OCI-LY7 (cell line): ENCODE results near the gene PDCD11. TPM values are rescaled to one million over a fixed set of nuclear protein-coding genes. Genes with fewer than 3 reads are reported as not detected.
A peak's percentile ranks its signal among the peaks of the same experiment; 100 is the strongest.

Experiments
- Bru-seq: library from RNA; stranded (reverse); fragments of 400-500 nt; gene quantifications from one replicate; lab custom pipeline; 2021; lab: Mats Ljungman, UMichigan
- BruChase-seq, 2 experiments: library from RNA; stranded (reverse); fragments of 400-500 nt; gene quantifications; one replicate each; lab custom pipeline; 2021; lab: Mats Ljungman, UMichigan
- BruUV-seq: library from RNA; stranded (reverse); fragments of 400-500 nt; replicated peaks from 2 replicates; lab custom pipeline; 2021; lab: Mats Ljungman, UMichigan
- CTCF ChIA-PET: fragments of 300-600 bp; sonication (Branson Sonifier 250); formaldehyde crosslinking; loops from one replicate; lab custom pipeline; 2022; ENCODE audit warnings: antibody characterized with exemption; ENCODE audit not compliant: unreplicated experiment; lab: Charles Lee
- POLR2A ChIA-PET: fragments of 300-600 bp; sonication (Branson Sonifier 250); formaldehyde crosslinking; loops from one replicate; lab custom pipeline; 2022; ENCODE audit warnings: antibody characterized with exemption; lab: Charles Lee
- DNase-seq: peaks from one replicate; pipeline ENCODE4 v3.0.0-alpha.2; 2015; ENCODE audit warnings: low spot score
- H2AFZ ChIP-seq: fragments of 200-600 bp; sonication (generic), shearing (Covaris generic); 2 replicates; pipeline ENCODE4 v1.6.1; 2014; ENCODE audit warnings: mild to moderate bottlenecking, antibody characterized with exemption, low read length, moderate library complexity
- H3K27ac ChIP-seq: fragments of 200-600 bp; sonication (generic); 2 replicates; pipeline ENCODE4 v1.5.1; 2014; ENCODE audit warnings: mixed run types, low read depth, mild to moderate bottlenecking, moderate library complexity, low read length, inconsistent platforms; ENCODE audit not compliant: poor library complexity, severe bottlenecking
- H3K36me3 ChIP-seq: fragments of 200-600 bp; sonication (generic); 2 replicates; pipeline ENCODE4 v1.6.1; 2014; ENCODE audit warnings: mild to moderate bottlenecking, antibody characterized with exemption, low read length, moderate library complexity, mixed read lengths; ENCODE audit not compliant: insufficient read depth
- H3K4me1 ChIP-seq: fragments of 200-600 bp; sonication (generic); 2 replicates; pipeline ENCODE4 v1.5.1; 2014; ENCODE audit warnings: mild to moderate bottlenecking, low read length; ENCODE audit not compliant: insufficient read depth, poor library complexity, severe bottlenecking
- H3K4me2 ChIP-seq: fragments of 200-600 bp; sonication (generic); 2 replicates; pipeline ENCODE4 v1.6.1; 2014; ENCODE audit warnings: mild to moderate bottlenecking, low read length
- H3K4me3 ChIP-seq: fragments of 200-600 bp; sonication (generic); 2 replicates; pipeline ENCODE4 v1.5.1; 2014; ENCODE audit warnings: mild to moderate bottlenecking, low read depth, low read length; ENCODE audit not compliant: poor library complexity, severe bottlenecking
- H3K79me2 ChIP-seq: fragments of 200-600 bp; sonication (generic); 2 replicates; pipeline ENCODE4 v1.6.1; 2016; ENCODE audit warnings: low read depth, mild to moderate bottlenecking, low read length, moderate library complexity, mixed read lengths; ENCODE audit not compliant: insufficient read depth
- H3K9me2 ChIP-seq: fragments of 200-600 bp; sonication (generic); 2 replicates; pipeline ENCODE4 v1.6.1; 2016; ENCODE audit warnings: mild to moderate bottlenecking, low read length, mixed read lengths; ENCODE audit not compliant: insufficient read depth
- H3K9me3 ChIP-seq: fragments of 200-600 bp; sonication (generic); 2 replicates; pipeline ENCODE4 v1.6.1; 2014; ENCODE audit warnings: mild to moderate bottlenecking, mixed run types, low read length, mixed read lengths
- H4K20me1 ChIP-seq: fragments of 200-600 bp; sonication (generic); 2 replicates; pipeline ENCODE4 v1.6.1; 2014; ENCODE audit warnings: mild to moderate bottlenecking, antibody characterized with exemption, low read length, moderate library complexity, mixed read lengths; ENCODE audit not compliant: insufficient read depth
- EZH2phosphoT487 ChIP-seq: fragments of 200-600 bp; sonication (generic); IDR thresholded peaks from 2 replicates; pipeline ENCODE4 v1.6.1; 2018; ENCODE audit warnings: low read depth, borderline replicate concordance, mild to moderate bottlenecking, mixed run types, antibody characterized with exemption, low read length, moderate library complexity, mixed read lengths
- intact Hi-C: fragments of 100-400 bp; cut with micrococcal nuclease; formaldehyde crosslinking; loops from one replicate; pipeline ENCODE4 v1.10.0; 2022; ENCODE audit not compliant: unreplicated experiment
- long read RNA-seq: library from polyadenylated mRNA; stranded (forward); transcript quantifications from one replicate; pipeline ENCODE4 v2.0.0, GENCODE V29; 2022
- total RNA-seq, 2 experiments: library from RNA; depleted of rRNA in 1 of 2; stranded (reverse); fragments of >200 nt in 1 of 2; shearing (Covaris generic) in 1 of 2; gene quantifications; 2 replicates each; pipeline ENCODE4 v1.2.3, GENCODE V29; 2014 to 2022
- TF ChIP-seq, protein P1 (sequence below): fragments of 200-600 bp; sonication (generic); conservative IDR thresholded peaks from 2 replicates; pipeline ENCODE4 v1.5.1; 2014; ENCODE audit warnings: mild to moderate bottlenecking, antibody characterized with exemption, low read length, moderate library complexity, mixed read lengths

PDCD11 gene, protein sequence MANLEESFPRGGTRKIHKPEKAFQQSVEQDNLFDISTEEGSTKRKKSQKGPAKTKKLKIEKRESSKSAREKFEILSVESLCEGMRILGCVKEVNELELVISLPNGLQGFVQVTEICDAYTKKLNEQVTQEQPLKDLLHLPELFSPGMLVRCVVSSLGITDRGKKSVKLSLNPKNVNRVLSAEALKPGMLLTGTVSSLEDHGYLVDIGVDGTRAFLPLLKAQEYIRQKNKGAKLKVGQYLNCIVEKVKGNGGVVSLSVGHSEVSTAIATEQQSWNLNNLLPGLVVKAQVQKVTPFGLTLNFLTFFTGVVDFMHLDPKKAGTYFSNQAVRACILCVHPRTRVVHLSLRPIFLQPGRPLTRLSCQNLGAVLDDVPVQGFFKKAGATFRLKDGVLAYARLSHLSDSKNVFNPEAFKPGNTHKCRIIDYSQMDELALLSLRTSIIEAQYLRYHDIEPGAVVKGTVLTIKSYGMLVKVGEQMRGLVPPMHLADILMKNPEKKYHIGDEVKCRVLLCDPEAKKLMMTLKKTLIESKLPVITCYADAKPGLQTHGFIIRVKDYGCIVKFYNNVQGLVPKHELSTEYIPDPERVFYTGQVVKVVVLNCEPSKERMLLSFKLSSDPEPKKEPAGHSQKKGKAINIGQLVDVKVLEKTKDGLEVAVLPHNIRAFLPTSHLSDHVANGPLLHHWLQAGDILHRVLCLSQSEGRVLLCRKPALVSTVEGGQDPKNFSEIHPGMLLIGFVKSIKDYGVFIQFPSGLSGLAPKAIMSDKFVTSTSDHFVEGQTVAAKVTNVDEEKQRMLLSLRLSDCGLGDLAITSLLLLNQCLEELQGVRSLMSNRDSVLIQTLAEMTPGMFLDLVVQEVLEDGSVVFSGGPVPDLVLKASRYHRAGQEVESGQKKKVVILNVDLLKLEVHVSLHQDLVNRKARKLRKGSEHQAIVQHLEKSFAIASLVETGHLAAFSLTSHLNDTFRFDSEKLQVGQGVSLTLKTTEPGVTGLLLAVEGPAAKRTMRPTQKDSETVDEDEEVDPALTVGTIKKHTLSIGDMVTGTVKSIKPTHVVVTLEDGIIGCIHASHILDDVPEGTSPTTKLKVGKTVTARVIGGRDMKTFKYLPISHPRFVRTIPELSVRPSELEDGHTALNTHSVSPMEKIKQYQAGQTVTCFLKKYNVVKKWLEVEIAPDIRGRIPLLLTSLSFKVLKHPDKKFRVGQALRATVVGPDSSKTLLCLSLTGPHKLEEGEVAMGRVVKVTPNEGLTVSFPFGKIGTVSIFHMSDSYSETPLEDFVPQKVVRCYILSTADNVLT (N-terminal part only)
- total RNA-seq (2014; rRNA removed; shearing (Covaris generic)), result 54.5 and 62.9 TPM in 2 replicates
- total RNA-seq (2022), result 64.4 and 68.4 TPM in 2 replicates
- percentile 82 among the genes with signal in this experiment for Bru-seq, nascent RNA
- percentile 88 among the genes with signal in this experiment for BruChase-seq, experiment 1, labeled RNA remaining after a 6-hour chase
- BruChase-seq, experiment 2, labeled RNA remaining after a 2-hour chase, result percentile 87 among the genes with signal in this experiment
- long read RNA-seq, full-length matches to known transcripts, result 42 of 89 reads
- long read RNA-seq, partial matches to known transcripts, result 35 of 89 reads
- long read RNA-seq, other reads (novel, unspliced or antisense), result 12 of 89 reads

DNA sequence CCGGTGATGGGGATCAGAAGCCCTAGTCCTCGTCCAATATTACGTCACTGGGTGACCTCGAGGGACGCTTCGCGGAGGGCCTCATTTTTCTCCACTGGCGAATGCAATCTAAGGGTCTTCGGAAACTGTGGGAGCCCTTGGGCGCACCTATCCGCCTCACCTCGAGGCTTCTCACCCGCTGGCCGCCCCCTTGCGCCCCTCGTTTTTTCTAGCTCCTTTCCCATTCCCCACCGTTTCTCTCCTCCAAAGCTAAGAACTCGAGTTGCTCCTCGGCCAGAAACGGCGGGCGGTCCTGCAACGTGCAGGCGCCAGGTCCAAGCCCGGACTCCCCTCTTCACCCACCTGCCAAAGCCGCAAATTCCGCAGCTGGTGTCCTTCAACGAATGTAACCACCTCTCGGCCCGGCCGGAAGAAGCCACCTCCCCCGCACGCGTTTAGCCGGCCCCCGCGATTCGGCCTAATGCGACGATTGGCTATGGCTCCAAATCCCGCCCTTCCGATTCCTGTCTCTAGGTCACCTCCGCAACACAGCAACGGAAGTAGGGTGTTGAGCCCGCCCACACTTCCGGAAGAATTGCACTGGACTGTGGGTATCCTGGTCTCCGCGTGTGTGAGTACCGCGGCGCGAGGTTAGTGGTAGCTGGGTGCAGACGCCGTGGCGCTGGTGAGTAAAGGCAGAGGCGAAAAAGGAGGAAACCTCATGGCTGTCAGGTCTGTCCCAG lies at the start of gene PDCD11, which contains the start of gene ATP5MK:
PDCD11 (plus strand) TSS at position 560 of the 722 bp plus-strand sequence. CDS start 1,801 bp downstream, outside the sequence.
ATP5MK (minus strand) TSS at position 409 of the 722 bp plus-strand sequence. CDS start 4,018 bp downstream, outside the sequence.
- H4K20me1 ChIP-seq, result peaks cover 11% of the 10 kb centered on the region; the same call in 1 of the 2 replicates
- H3K36me3 ChIP-seq, result peaks cover 73% of the 10 kb centered on the region
- CTCF ChIA-PET, result no interaction called here
- peaks cover 31% of the 10 kb centered on the region for H3K4me1 ChIP-seq
- DNase-seq, result peak; percentile 99
- POLR2A ChIA-PET, result interaction anchor here (0.9 to 1.3 kb wide), 5 partner anchors 9 to 108 kb away, joined by 3 to 5 read pairs (median 3); no protein-coding TSS in a partner anchor
- peaks cover 67% of the 10 kb centered on the region for H3K79me2 ChIP-seq
- peak within 1 kb of the TSS; percentile 75 for H2AFZ ChIP-seq
- no peaks in the 10 kb centered on the region for H3K9me3 ChIP-seq
- intact Hi-C loops, result loop anchor here (1.0 to 2.0 kb wide), 2 partner anchors 28 to 477 kb away; partner anchors contain the start of gene CNNM2
- BruUV-seq, result TSS peak; percentile 83
- TF ChIP-seq, protein P1, sequence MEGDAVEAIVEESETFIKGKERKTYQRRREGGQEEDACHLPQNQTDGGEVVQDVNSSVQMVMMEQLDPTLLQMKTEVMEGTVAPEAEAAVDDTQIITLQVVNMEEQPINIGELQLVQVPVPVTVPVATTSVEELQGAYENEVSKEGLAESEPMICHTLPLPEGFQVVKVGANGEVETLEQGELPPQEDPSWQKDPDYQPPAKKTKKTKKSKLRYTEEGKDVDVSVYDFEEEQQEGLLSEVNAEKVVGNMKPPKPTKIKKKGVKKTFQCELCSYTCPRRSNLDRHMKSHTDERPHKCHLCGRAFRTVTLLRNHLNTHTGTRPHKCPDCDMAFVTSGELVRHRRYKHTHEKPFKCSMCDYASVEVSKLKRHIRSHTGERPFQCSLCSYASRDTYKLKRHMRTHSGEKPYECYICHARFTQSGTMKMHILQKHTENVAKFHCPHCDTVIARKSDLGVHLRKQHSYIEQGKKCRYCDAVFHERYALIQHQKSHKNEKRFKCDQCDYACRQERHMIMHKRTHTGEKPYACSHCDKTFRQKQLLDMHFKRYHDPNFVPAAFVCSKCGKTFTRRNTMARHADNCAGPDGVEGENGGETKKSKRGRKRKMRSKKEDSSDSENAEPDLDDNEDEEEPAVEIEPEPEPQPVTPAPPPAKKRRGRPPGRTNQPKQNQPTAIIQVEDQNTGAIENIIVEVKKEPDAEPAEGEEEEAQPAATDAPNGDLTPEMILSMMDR, result no peak; the same call in 1 of the 2 replicates
- TF ChIP-seq EZH2phosphoT487, result no peak
- H3K4me2 ChIP-seq, result peak within 1 kb of the TSS; percentile 87
- H3K4me3 ChIP-seq, result peak within 1 kb of the TSS; percentile 89
- peak within 1 kb of the TSS; percentile 55 for H3K27ac ChIP-seq
- H3K9me2 ChIP-seq, result no peaks in the 10 kb centered on the region

DNA sequence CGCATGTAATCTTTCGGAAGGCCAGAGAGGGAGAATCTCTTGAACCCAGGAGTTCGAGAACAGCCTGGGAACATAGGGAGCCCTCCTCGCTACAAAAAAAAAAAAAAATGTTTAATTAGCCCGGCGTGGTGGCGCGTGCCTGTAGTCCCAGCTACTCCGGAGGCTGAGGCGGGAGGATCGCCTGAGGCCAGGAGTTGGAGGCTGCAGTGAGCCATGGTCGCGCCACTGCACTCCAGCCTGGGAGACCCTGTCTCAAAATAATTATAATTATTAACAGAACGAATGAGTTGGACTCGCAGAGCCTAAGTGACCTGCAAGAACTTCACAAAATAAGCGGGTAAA lies 46.3 kb upstream of the PDCD11 start:
- Histone ChIP-seq H3K9me2 (no peaks in the 10 kb centered on the region), H3K4me1 (peaks cover 18% of the 10 kb centered on the region), H2AFZ (peak overlapping the region; percentile 98; the same call in 1 of the 2 replicates), H3K4me2 (peak overlapping the region; percentile 71), H3K9me3 (no peaks in the 10 kb centered on the region), H3K27ac (peak overlapping the region; percentile 46), H4K20me1 (no peaks in the 10 kb centered on the region), H3K4me3 (peak overlapping the region; percentile 79), H3K79me2 (peaks cover 18% of the 10 kb centered on the region; the same call in 1 of the 2 replicates), H3K36me3 (peaks cover 32% of the 10 kb centered on the region)
- POLR2A ChIA-PET, result interaction anchor here (0.6 to 3.6 kb wide), 7 partner anchors 12 to 212 kb away, joined by 3 to 17 read pairs (median 3); partner anchors contain the start of gene TAF5
- intact Hi-C loops, result loop anchor here (2.0 kb wide), 1 partner anchor 19 kb away; no protein-coding TSS in a partner anchor
- TF ChIP-seq, protein P1, result no peak
- no peak for TF ChIP-seq EZH2phosphoT487
- CTCF ChIA-PET, result interaction anchor here (0.6 kb wide), 1 partner anchor 18 kb away, joined by 3 read pairs; no protein-coding TSS in a partner anchor
- no TSS peak for BruUV-seq
- no peak for DNase-seq
